Stimulated activated naive B cell treated with anti-CD40 and anti-IgM and Interleukin-4, amounts not matched to agents 10 μg/mL and 1 μg/mL and 100 μg/mL, for 72 hours (primary cell): ENCODE data around the gene NRG2.

ENCODE experiments used
- ATAC-seq, 2 donors: fragments of 150-1000 bp; cut with Tn5 transposase; replicated peaks; 2 replicates each; pipeline ENCODE4 v1.10.0; 2021; ENCODE audit warnings: moderate library complexity in 1 of 2
- DNase-seq: peaks from one replicate; pipeline ENCODE4 v3.0.0; 2021
- H3K27ac Mint-ChIP-seq: one replicate; pipeline ENCODE4 v1.8.0; 2022; ENCODE audit warnings: mild to moderate bottlenecking, mixed read lengths
- H3K27me3 Mint-ChIP-seq, 2 donors: one replicate each; pipeline ENCODE4 v1.8.0; 2022; ENCODE audit warnings: mixed read lengths in 2 of 2
- H3K36me3 Mint-ChIP-seq, 2 donors: one replicate each; pipeline ENCODE4 v1.8.0; 2022; ENCODE audit warnings: mixed read lengths in 2 of 2, mild to moderate bottlenecking in 1 of 2
- H3K4me1 Mint-ChIP-seq, 2 donors: one replicate each; pipeline ENCODE4 v1.8.0; 2022; ENCODE audit warnings: mixed read lengths in 2 of 2, mild to moderate bottlenecking in 1 of 2
- H3K4me3 Mint-ChIP-seq, 2 donors: one replicate each; pipeline ENCODE4 v1.8.0; 2022; ENCODE audit warnings: mild to moderate bottlenecking in 2 of 2, mixed read lengths in 2 of 2, moderate library complexity in 1 of 2
- H3K9me3 Mint-ChIP-seq, 2 donors: one replicate each; pipeline ENCODE4 v1.8.0; 2022; ENCODE audit warnings: mixed read lengths in 2 of 2, mild to moderate bottlenecking in 1 of 2

Gene NRG2

DNA sequence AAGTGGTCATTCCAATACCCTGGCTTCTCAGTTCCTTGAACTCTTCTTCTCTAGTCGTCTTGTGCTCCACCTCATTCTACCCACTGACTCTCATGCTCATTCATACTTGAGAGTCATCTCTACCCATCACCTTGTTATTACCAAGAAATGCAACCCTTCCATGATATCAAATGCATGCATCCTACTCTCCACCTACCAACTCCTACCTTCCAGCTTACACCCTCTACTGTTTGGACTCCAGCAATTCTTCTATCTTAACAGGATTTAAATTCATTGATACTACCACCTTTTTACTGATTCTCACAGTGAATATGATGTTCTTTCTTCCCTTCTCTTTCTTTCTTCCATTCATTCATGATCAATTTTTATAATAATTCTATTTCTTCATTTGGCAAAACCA, 30.7 kb downstream of the NRG2 start:
- Mint-ChIP-seq H3K4me1 (no peaks in the 10 kb centered on the region), H3K4me3 (no peak overlapping the region), H3K36me3 (no peaks in the 10 kb centered on the region), H3K27ac (no peak overlapping the region), H3K27me3 (peaks cover 5% of the 10 kb centered on the region in 2 donors), H3K9me3 (peaks cover 0 to 3% of the 10 kb centered on the region in 2 donors)
- DNase-seq (no peak), ATAC-seq (no peak)

GRCh38 chr5:140011297-140011802, 31.7 kb downstream of the NRG2 start:
- ATAC-seq, result peak; percentile 70 to 90
- H3K27me3 Mint-ChIP-seq, result peaks cover 5% of the 10 kb centered on the region in 2 donors
- H3K9me3 Mint-ChIP-seq, result peaks cover 0 to 3% of the 10 kb centered on the region in 2 donors
- no peaks in the 10 kb centered on the region for H3K36me3 Mint-ChIP-seq
- H3K4me3 Mint-ChIP-seq, result no peak overlapping the region
- no peaks in the 10 kb centered on the region for H3K4me1 Mint-ChIP-seq
- H3K27ac Mint-ChIP-seq, result no peak overlapping the region
- DNase-seq, result peak; percentile 4

- no peaks in the 10 kb centered on the region for H3K4me1 Mint-ChIP-seq
- no peak for DNase-seq
- H3K4me3 Mint-ChIP-seq, result no peak overlapping the region
- ATAC-seq, result no peak
- no peaks in the 10 kb centered on the region for H3K36me3 Mint-ChIP-seq
- peaks cover 5% of the 10 kb centered on the region in 2 donors for H3K27me3 Mint-ChIP-seq
- H3K9me3 Mint-ChIP-seq, result peaks cover 0 to 3% of the 10 kb centered on the region in 2 donors
- no peak overlapping the region for H3K27ac Mint-ChIP-seq
Observed at GRCh38 chr5:140010798-140011197, 32.3 kb downstream of the NRG2 start.

DNA sequence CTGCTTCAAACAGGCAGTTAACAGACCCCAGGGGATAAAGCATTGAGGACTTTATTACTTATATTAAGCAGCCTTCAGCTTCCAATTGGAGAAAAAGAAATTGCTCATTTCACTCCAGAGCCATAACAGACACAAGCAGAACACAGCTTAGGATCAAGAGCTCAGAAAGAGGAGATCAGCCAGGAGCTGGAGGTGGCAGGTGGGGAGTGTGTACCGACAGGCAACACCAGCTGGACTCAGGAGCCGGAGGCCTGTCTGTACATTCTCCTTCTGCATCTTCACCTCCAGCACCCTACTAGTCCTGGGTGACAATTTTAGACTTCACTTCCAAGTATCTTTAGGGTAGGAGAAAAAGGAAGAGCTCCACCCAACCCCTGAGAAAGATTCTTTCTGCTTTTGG, 35.8 kb downstream of the NRG2 start:
- H3K4me1 Mint-ChIP-seq, result peaks cover 7 to 11% of the 10 kb centered on the region in 2 donors
- no peak overlapping the region for H3K4me3 Mint-ChIP-seq
- H3K27me3 Mint-ChIP-seq, result peaks cover 19% of the 10 kb centered on the region in 2 donors
- ATAC-seq (no peak), DNase-seq (no peak)
- no peaks in the 10 kb centered on the region for H3K36me3 Mint-ChIP-seq
- H3K9me3 Mint-ChIP-seq, result peaks cover 0 to 3% of the 10 kb centered on the region in 2 donors
- no peak overlapping the region for H3K27ac Mint-ChIP-seq

GRCh38 chr5:140005145-140005591, 37.9 kb downstream of the NRG2 start:
- no peaks in the 10 kb centered on the region for H3K36me3 Mint-ChIP-seq

GRCh38 chr5:140004174-140004573, 38.9 kb downstream of the NRG2 start:
- Mint-ChIP-seq H3K4me1 (peaks cover 7 to 11% of the 10 kb centered on the region in 2 donors), H3K27me3 (peaks cover 23 to 25% of the 10 kb centered on the region in 2 donors), H3K36me3 (no peaks in the 10 kb centered on the region), H3K27ac (no peak overlapping the region), H3K9me3 (no peaks in the 10 kb centered on the region), H3K4me3 (no peak overlapping the region)
- no peak for DNase-seq
- ATAC-seq, result no peak

More at GRCh38 chr5:140005145-140005591, 37.9 kb downstream of the NRG2 start:
- Mint-ChIP-seq H3K9me3 (peaks cover 0 to 3% of the 10 kb centered on the region in 2 donors), H3K27ac (no peak overlapping the region), H3K27me3 (peaks cover 28% of the 10 kb centered on the region in 2 donors), H3K4me3 (no peak overlapping the region), H3K4me1 (peaks cover 7 to 11% of the 10 kb centered on the region in 2 donors)
- ATAC-seq (peak; percentile 99 to 100), DNase-seq (peak; percentile 40)

DNA sequence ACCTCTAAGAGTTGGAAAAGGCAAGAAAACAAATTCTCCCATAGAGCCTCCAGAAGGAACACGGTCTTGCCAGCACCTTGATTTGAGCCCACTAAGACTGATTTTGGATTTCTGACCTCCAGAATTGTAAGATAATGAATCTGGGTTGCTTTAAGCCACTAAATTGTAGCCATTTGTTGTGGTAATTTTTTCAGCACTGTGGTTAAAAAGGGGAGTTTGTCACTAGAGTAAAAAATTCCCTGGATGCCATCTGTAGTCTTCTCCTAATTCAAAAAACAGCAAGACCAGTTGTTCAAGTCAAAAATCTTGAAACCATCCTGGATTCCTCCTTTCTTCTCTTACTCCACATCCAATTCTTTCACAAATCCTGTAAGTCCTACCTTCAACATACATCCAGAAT, 39.6 kb downstream of the NRG2 start:
- H3K4me3 Mint-ChIP-seq, result no peak overlapping the region
- no peaks in the 10 kb centered on the region for H3K36me3 Mint-ChIP-seq
- DNase-seq (no peak), ATAC-seq (no peak)
- peaks cover 7 to 12% of the 10 kb centered on the region in 2 donors for H3K4me1 Mint-ChIP-seq
- no peaks in the 10 kb centered on the region for H3K9me3 Mint-ChIP-seq
- H3K27ac Mint-ChIP-seq, result no peak overlapping the region
- H3K27me3 Mint-ChIP-seq, result peaks cover 23 to 28% of the 10 kb centered on the region in 2 donors

- Mint-ChIP-seq H3K36me3 (no peaks in the 10 kb centered on the region), H3K27ac (no peak overlapping the region), H3K9me3 (no peaks in the 10 kb centered on the region), H3K4me3 (no peak overlapping the region), H3K4me1 (peaks cover 4 to 11% of the 10 kb centered on the region in 2 donors), H3K27me3 (peaks cover 26 to 27% of the 10 kb centered on the region in 2 donors)
- ATAC-seq (no peak), DNase-seq (no peak)
Observed at GRCh38 chr5:140000332-140000731, 42.8 kb downstream of the NRG2 start.

GRCh38 chr5:139998837-139999236, 44.3 kb downstream of the NRG2 start:
- Mint-ChIP-seq H3K27me3 (peaks cover 29 to 32% of the 10 kb centered on the region in 2 donors), H3K27ac (no peak overlapping the region), H3K4me1 (peaks cover 0 to 6% of the 10 kb centered on the region in 2 donors), H3K9me3 (no peaks in the 10 kb centered on the region), H3K36me3 (no peaks in the 10 kb centered on the region), H3K4me3 (no peak overlapping the region)
- DNase-seq (no peak), ATAC-seq (no peak)

- H3K36me3 Mint-ChIP-seq, result no peaks in the 10 kb centered on the region
- ATAC-seq, result no peak
- H3K27ac Mint-ChIP-seq, result no peak overlapping the region
- H3K4me1 Mint-ChIP-seq, result peaks cover 0 to 2% of the 10 kb centered on the region in 2 donors
- no peak overlapping the region for H3K4me3 Mint-ChIP-seq
- H3K9me3 Mint-ChIP-seq, result no peaks in the 10 kb centered on the region
- peaks cover 31 to 37% of the 10 kb centered on the region in 2 donors for H3K27me3 Mint-ChIP-seq
- no peak for DNase-seq
Observed at GRCh38 chr5:139997276-139997675, 45.8 kb downstream of the NRG2 start.

DNA sequence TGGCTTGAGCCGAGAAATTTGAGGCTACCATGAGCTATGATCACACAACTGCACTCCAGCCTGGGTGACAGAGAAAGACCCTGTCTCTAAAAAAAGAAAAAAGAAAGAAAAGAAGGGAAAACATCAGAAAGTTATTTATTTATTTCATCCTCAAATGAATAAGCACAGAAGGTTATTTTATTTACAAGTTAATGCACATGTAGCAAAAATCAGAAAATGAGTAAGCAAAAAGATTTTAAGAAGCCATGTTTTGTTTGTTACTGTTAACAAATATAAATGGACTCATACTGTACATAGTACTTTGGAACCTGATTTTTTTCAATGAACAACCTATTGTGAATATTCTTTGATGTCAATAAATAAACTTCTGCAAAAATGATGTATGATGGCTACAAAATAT, 47.2 kb downstream of the NRG2 start:
- Mint-ChIP-seq H3K4me3 (no peak overlapping the region), H3K9me3 (no peaks in the 10 kb centered on the region), H3K27me3 (peaks cover 28 to 32% of the 10 kb centered on the region in 2 donors), H3K4me1 (peaks cover 0 to 2% of the 10 kb centered on the region in 2 donors), H3K27ac (no peak overlapping the region), H3K36me3 (no peaks in the 10 kb centered on the region)
- no peak for DNase-seq
- no peak for ATAC-seq

- no peak overlapping the region for H3K4me3 Mint-ChIP-seq
- H3K9me3 Mint-ChIP-seq, result no peaks in the 10 kb centered on the region
- no peak for ATAC-seq
- DNase-seq, result no peak
- no peak overlapping the region for H3K27ac Mint-ChIP-seq
- no peaks in the 10 kb centered on the region for H3K36me3 Mint-ChIP-seq
- H3K4me1 Mint-ChIP-seq, result peaks cover 0 to 2% of the 10 kb centered on the region in 2 donors
- H3K27me3 Mint-ChIP-seq, result peaks cover 27 to 29% of the 10 kb centered on the region in 2 donors
Observed at GRCh38 chr5:139994234-139994633, 48.9 kb downstream of the NRG2 start.

DNA sequence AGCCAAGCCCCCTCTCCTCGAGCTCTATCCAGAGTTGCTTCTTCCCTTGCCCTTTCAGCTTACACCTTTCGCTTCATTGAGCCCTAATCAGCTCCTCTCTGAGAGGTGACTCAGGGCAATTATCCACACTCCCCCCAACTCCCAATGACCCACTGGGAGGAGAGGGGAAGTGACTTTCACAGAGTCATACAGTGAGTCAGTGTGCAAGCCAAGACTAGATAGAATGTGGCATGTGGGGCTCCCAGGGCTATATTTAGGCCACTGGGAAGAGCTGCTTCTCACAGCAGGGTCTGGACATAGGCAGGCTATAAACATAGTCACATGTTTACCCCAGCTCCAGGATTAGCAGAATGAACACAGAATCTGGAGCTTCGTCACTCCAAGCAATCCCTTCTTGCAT, 57.4 kb downstream of the NRG2 start:
- peak; percentile 52 to 68 for ATAC-seq
- no peak overlapping the region for H3K27ac Mint-ChIP-seq
- no peak for DNase-seq
- H3K4me3 Mint-ChIP-seq, result no peak overlapping the region
- no peaks in the 10 kb centered on the region for H3K36me3 Mint-ChIP-seq
- H3K9me3 Mint-ChIP-seq, result no peaks in the 10 kb centered on the region
- H3K27me3 Mint-ChIP-seq, result peaks cover 21 to 46% of the 10 kb centered on the region in 2 donors
- H3K4me1 Mint-ChIP-seq, result peaks cover 8 to 11% of the 10 kb centered on the region in 2 donors

DNA sequence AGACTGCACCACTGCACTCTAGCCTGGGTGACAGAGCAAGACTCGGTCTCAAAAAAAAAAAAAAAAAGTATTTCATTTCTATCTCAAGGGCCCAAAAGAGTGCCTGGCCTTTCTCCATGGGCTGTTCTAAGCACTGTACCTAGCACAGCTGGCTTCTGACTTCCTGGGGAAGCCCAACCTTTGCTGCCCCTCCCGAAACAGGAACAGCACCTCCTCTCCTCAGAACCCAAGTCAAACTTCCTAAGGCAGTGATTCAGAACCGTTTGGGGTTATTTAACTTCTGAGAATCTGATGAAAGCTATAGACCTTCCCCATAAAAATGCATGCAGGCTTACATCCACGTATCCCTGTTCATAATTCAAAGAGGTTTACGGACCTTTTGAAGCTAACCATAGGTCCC, 57.8 kb downstream of the NRG2 start:
- DNase-seq (no peak), ATAC-seq (peak; percentile 53 to 74)
- no peak overlapping the region for H3K27ac Mint-ChIP-seq

GRCh38 chr5:139984816-139985215, 58.3 kb downstream of the NRG2 start:
- Mint-ChIP-seq H3K4me3 (no peak overlapping the region), H3K4me1 (peaks cover 8 to 11% of the 10 kb centered on the region in 2 donors), H3K36me3 (no peaks in the 10 kb centered on the region), H3K9me3 (no peaks in the 10 kb centered on the region), H3K27ac (no peak overlapping the region), H3K27me3 (peaks cover 26 to 55% of the 10 kb centered on the region in 2 donors)
- no peak for DNase-seq
- ATAC-seq, result no peak

More for the DNA sequence above, 57.8 kb downstream of the NRG2 start:
- Mint-ChIP-seq H3K36me3 (no peaks in the 10 kb centered on the region), H3K4me3 (no peak overlapping the region), H3K9me3 (no peaks in the 10 kb centered on the region), H3K4me1 (peaks cover 8 to 11% of the 10 kb centered on the region in 2 donors), H3K27me3 (peaks cover 24 to 51% of the 10 kb centered on the region in 2 donors)
